IMR-90 (cell line): ENCODE results near the gene LZIC. TPM values are rescaled to one million over a fixed set of nuclear protein-coding genes. Genes with fewer than 3 reads are reported as not detected.
A peak's percentile ranks its signal among the peaks of the same experiment; 100 is the strongest.

ENCODE experiments used
- ATAC-seq: fragments of 200-7000 bp; cut with Tn5 transposase; 2 replicates; pipeline ENCODE4 v1.9.1; 2020; ENCODE audit warnings: low read depth, mild to moderate bottlenecking, moderate library complexity
- BruUV-seq: library from RNA; stranded (reverse); fragments of 400-500 nt; replicated peaks from 2 replicates; lab custom pipeline; 2021; lab: Mats Ljungman, UMichigan
- CTCF ChIA-PET: fragments of 300-600 bp; formaldehyde crosslinking; extraction: SDS; loops from one replicate; lab custom pipeline; 2021; ENCODE audit warnings: antibody characterized with exemption; lab: Yijun Ruan, JAX
- POLR2A ChIA-PET: fragments of 300-600 bp; sonication (Branson Sonifier 250); formaldehyde crosslinking; loops from one replicate; lab custom pipeline; 2022; ENCODE audit warnings: antibody characterized with exemption; ENCODE audit not compliant: unreplicated experiment; lab: Charles Lee
- DNase-seq: peaks from one replicate; pipeline ENCODE4 v3.0.0; 2013
- H2AFZ ChIP-seq: replicated peaks from 2 replicates; pipeline ENCODE3; 2013; ENCODE audit warnings: low read length, mild to moderate bottlenecking; ENCODE audit not compliant: poor library complexity
- H2AK5ac ChIP-seq: 2 replicates; pipeline ENCODE4 v1.6.1; 2013; ENCODE audit warnings: low read depth, low read length, inconsistent platforms
- H2AK9ac ChIP-seq: replicated peaks from 2 replicates; pipeline ENCODE3; 2013; ENCODE audit warnings: mild to moderate bottlenecking, low read depth, low read length, moderate library complexity; ENCODE audit not compliant: poor library complexity
- H2BK120ac ChIP-seq: 2 replicates; pipeline ENCODE4 v1.6.1; 2013; ENCODE audit warnings: low read depth, low read length, inconsistent platforms
- H2BK15ac ChIP-seq: 3 replicates; pipeline ENCODE4 v1.6.1; 2013; ENCODE audit warnings: low read depth, low read length, inconsistent platforms
- H2BK20ac ChIP-seq: 2 replicates; pipeline ENCODE4 v1.6.1; 2013; ENCODE audit warnings: low read depth, mild to moderate bottlenecking, inconsistent platforms, low read length, moderate library complexity
- H2BK5ac ChIP-seq: 2 replicates; pipeline ENCODE4 v1.6.1; 2013; ENCODE audit warnings: mild to moderate bottlenecking, low read depth, low read length, inconsistent platforms; ENCODE audit not compliant: poor library complexity, severe bottlenecking
- H3K14ac ChIP-seq: replicated peaks from 2 replicates; pipeline ENCODE4 v1.6.1; 2013; ENCODE audit warnings: low read depth, low read length, inconsistent platforms
- H3K18ac ChIP-seq: 2 replicates; pipeline ENCODE4 v1.6.1; 2013; ENCODE audit warnings: low read depth, low read length, control low read depth
- H3K23ac ChIP-seq: 2 replicates; pipeline ENCODE4 v1.6.1; 2013; ENCODE audit warnings: low read depth, low read length, inconsistent platforms
- H3K27ac ChIP-seq: 2 replicates; pipeline ENCODE4 v1.5.1; 2013; ENCODE audit warnings: mild to moderate bottlenecking, control low read depth, low read length; ENCODE audit not compliant: insufficient read depth
- H3K27me3 ChIP-seq: 2 replicates; pipeline ENCODE4 v1.6.1; 2013; ENCODE audit warnings: low read length; ENCODE audit not compliant: control insufficient read depth, insufficient read depth
- H3K36me3 ChIP-seq: 2 replicates; pipeline ENCODE4 v1.6.1; 2013; ENCODE audit warnings: low read length, mixed read lengths; ENCODE audit not compliant: control insufficient read depth, insufficient read depth
- H3K4ac ChIP-seq: 2 replicates; pipeline ENCODE4 v1.6.1; 2013; ENCODE audit warnings: low read depth, low read length, inconsistent platforms
- H3K4me1 ChIP-seq: 2 replicates; pipeline ENCODE4 v1.6.1; 2013; ENCODE audit warnings: low read length, mixed read lengths; ENCODE audit not compliant: control insufficient read depth, insufficient read depth
- H3K4me2 ChIP-seq: 2 replicates; pipeline ENCODE4 v1.6.1; 2013; ENCODE audit warnings: low read depth, mild to moderate bottlenecking, control low read depth, low read length, moderate library complexity
- H3K4me3 ChIP-seq: 2 replicates; pipeline ENCODE4 v1.5.1; 2013; ENCODE audit warnings: low read depth, mild to moderate bottlenecking, control low read depth, low read length, moderate library complexity; ENCODE audit not compliant: insufficient read depth
- H3K56ac ChIP-seq: 2 replicates; pipeline ENCODE4 v1.6.1; 2013; ENCODE audit warnings: low read length, inconsistent platforms; ENCODE audit not compliant: insufficient read depth; ENCODE audit errors: extremely low read depth
- H3K79me1 ChIP-seq, 2 experiments: 2 replicates each; pipeline ENCODE4 v1.6.1; 2013; ENCODE audit warnings: low read length in 2 of 2, inconsistent platforms in 1 of 2, low read depth in 1 of 2
- H3K9ac ChIP-seq: 2 replicates; pipeline ENCODE4 v1.6.1; 2013; ENCODE audit warnings: low read depth, low read length, control low read depth
- H3K9me1 ChIP-seq: 2 replicates; pipeline ENCODE4 v1.6.1; 2013; ENCODE audit warnings: low read length, inconsistent platforms; ENCODE audit not compliant: insufficient read depth
- H3K9me3 ChIP-seq: 2 replicates; pipeline ENCODE4 v1.6.1; 2013; ENCODE audit warnings: low read length; ENCODE audit not compliant: control insufficient read depth, insufficient read depth
- H4K20me1 ChIP-seq: 2 replicates; pipeline ENCODE4 v1.6.1; 2013; ENCODE audit warnings: low read length, inconsistent platforms; ENCODE audit not compliant: insufficient read depth
- H4K5ac ChIP-seq: 2 replicates; pipeline ENCODE4 v1.6.1; 2013; ENCODE audit warnings: mild to moderate bottlenecking, low read depth, low read length, control low read depth
- H4K8ac ChIP-seq, 2 experiments: 2 replicates each; pipeline ENCODE4 v1.6.1; 2013; ENCODE audit warnings: low read depth in 2 of 2, low read length in 2 of 2, control low read depth in 1 of 2, inconsistent platforms in 1 of 2
- H4K91ac ChIP-seq: 2 replicates; pipeline ENCODE4 v1.6.1; 2013; ENCODE audit warnings: low read depth, low read length, inconsistent platforms; ENCODE audit not compliant: insufficient read depth
- CEBPB ChIP-seq: IDR thresholded peaks from 2 replicates; pipeline ENCODE4 v1.6.1; 2012; ENCODE audit warnings: low read depth, low read length, improper control_type of control experiment
- RFX5 ChIP-seq: IDR thresholded peaks from 2 replicates; pipeline ENCODE4 v1.8.0; 2012; ENCODE audit warnings: low read depth, mild to moderate bottlenecking, low read length, moderate library complexity
- WGBS, 2 experiments: methylation state at CpG; one replicate each; pipeline versions ENCODE4 v1.1.5 to v1.1.7; 2013; ENCODE audit warnings: missing lambda C conversion rate in 2 of 2; ENCODE audit not compliant: insufficient read length in 1 of 2; ENCODE audit errors: extremely low coverage in 2 of 2; 5-methylcytosine and 5-hydroxymethylcytosine counted together
- dilution Hi-C: fragments of 300-500 bp; cut with HindIII; formaldehyde crosslinking; loops from one replicate; pipeline ENCODE4 v1.14.3; 2018; ENCODE audit warnings: low sequenced_read_pairs; ENCODE audit not compliant: unreplicated experiment
- in situ Hi-C: fragments of 300-500 bp; cut with MboI; formaldehyde crosslinking; loops from 3 replicates; pipeline ENCODE4 v1.14.3; 2019; ENCODE audit warnings: low sequenced_read_pairs, inconsistent platforms, mixed read lengths
- intact Hi-C: fragments of 100-400 bp; cut with micrococcal nuclease; formaldehyde crosslinking; loops from 2 replicates; pipeline ENCODE4 v1.10.0; 2022
- polyA plus RNA-seq, 3 experiments: library from polyadenylated mRNA; depleted of rRNA; stranded (reverse); fragments of >200 nt; gene quantifications; 2 replicates each; pipeline ENCODE4 v1.2.3, GENCODE V29; 2012; ENCODE audit warnings: low replicate concordance in 1 of 3
- total RNA-seq: library from RNA; depleted of rRNA; stranded (reverse); fragments of >200 nt; gene quantifications from 2 replicates; pipeline ENCODE4 v1.2.3, GENCODE V29; 2012

Gene LZIC
- total and polyA plus RNA-seq, 2 of the 4 experiments (the other 2 are of a cell fraction) = 11.6 to 19.0 TPM

DNA sequence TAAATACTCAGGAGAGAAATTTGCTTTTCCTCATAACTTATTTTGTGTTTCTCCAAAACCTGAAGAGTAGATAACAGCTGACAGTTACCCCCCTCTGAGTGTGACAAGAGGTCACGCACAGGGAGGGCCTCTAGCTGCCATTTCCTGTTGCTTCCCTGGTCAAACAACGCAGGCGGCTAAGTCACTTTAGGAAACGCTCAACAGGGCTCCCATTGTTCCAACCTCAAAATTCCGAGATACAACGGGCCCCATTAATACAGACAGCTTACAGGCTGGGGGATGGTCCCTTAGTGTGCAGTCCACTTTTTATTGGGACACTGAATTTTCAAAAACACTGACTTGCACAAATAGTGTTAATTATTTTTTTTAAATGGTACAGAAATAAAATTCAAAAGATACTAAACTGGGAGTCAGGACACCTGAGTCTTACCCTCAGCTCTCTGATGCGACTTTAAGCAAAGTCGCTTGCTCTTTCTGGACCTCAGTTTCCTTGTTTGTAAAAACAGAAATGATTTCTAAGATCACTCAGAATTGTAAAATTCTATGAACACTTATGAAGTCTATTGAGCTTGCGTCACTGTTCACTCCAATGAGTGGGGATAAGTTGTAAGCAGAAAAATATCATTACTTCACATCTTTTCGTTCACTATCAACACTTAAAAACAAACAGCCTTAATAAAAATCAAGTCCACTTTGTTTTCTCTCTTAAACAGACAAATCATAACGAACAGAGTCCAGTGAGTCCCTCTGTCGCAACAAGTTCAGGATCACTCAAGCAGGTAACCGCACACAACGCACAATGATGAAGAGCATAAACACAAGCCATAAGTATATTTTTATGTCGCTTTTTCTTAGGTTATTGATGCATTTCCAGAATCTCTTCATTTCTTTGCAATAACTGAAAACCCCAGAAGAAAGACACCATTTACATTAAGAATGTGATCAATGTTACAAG, 13.5 kb downstream of the LZIC start:
- no peaks in the 10 kb centered on the region for H3K27me3 ChIP-seq
- H3K4me2 ChIP-seq = no peak overlapping the region
- H3K79me1 ChIP-seq = no peaks in the 10 kb centered on the region
- no peak overlapping the region for H4K8ac ChIP-seq
- H3K18ac ChIP-seq = no peak overlapping the region
- H4K5ac ChIP-seq = no peak overlapping the region
- H3K27ac ChIP-seq = no peak overlapping the region
- CTCF ChIA-PET = interaction anchor here (0.8 kb wide), 1 partner anchor 21 kb away, joined by 3 read pairs; no protein-coding TSS in a partner anchor
- H3K14ac ChIP-seq = no peak overlapping the region
- dilution Hi-C loops (no loop called here), intact Hi-C loops (no loop called here), in situ Hi-C loops (no loop called here)
- no peak overlapping the region for H3K9ac ChIP-seq
- H4K91ac ChIP-seq = no peak overlapping the region
- H3K9me3 ChIP-seq = no peaks in the 10 kb centered on the region
- H2BK5ac ChIP-seq = no peak overlapping the region
- H2BK15ac ChIP-seq = no peak overlapping the region
- peak; percentile 29; the same call in 1 of the 2 replicates for TF ChIP-seq CEBPB
- TF ChIP-seq RFX5 = no peak
- H2AK5ac ChIP-seq = no peak overlapping the region
- H3K4me1 ChIP-seq = no peaks in the 10 kb centered on the region
- no peak for DNase-seq
- H4K20me1 ChIP-seq = no peaks in the 10 kb centered on the region
- no peaks in the 10 kb centered on the region for H3K9me1 ChIP-seq
- H3K56ac ChIP-seq = no peak overlapping the region
- ATAC-seq = no peak
- H2BK20ac ChIP-seq = no peak overlapping the region
- no peak overlapping the region for H2AK9ac ChIP-seq
- TSS peak; percentile 33 for BruUV-seq
- POLR2A ChIA-PET = no interaction called here
- no peak overlapping the region for H2AFZ ChIP-seq
- no peak overlapping the region for H3K23ac ChIP-seq
- no peak overlapping the region for H3K4me3 ChIP-seq
- no peak overlapping the region for H3K4ac ChIP-seq
- peaks cover 13% of the 10 kb centered on the region for H3K36me3 ChIP-seq
- WGBS, 2 experiments = 82 to 100% methylated on average over 1 to 5 of the region's 15 CpGs
- H2BK120ac ChIP-seq = no peak overlapping the region
